ENCODE data around the gene UTP3.

- TF ChIP-seq CTCF (conservative IDR thresholded peaks at IDR 0.05; ENCODE audit: low read length) (no peak), EZH2phosphoT487 (IDR thresholded peaks at IDR 0.05; ENCODE audit: borderline replicate concordance, low read depth, low read length) (no peak)
These were observed 36.1 kb downstream of the UTP3 start for GRCh38 chr4:70724463-70724862.
